Sigmoid colon (tissue), 4 donors: ENCODE results near the gene HINFP.

Experiments used
- CTCF ChIP-seq, 4 experiments: fragments of 450-650 bp in 3 of 4; fragments of 200-600 bp in 1 of 4; IDR thresholded peaks; one replicate each; pipeline ENCODE4 v1.5.1; 2016 to 2019; ENCODE audit warnings: antibody characterized with exemption in 4 of 4, mild to moderate bottlenecking in 3 of 4, moderate library complexity in 2 of 4
- EP300 ChIP-seq, 4 donors: sonication (generic); formaldehyde crosslinking; IDR thresholded peaks; one replicate each; pipeline ENCODE4 v1.6.1; 2017; ENCODE audit warnings: antibody characterized with exemption in 4 of 4
- POLR2A ChIP-seq, 2 donors: fragments of 450-650 bp; IDR thresholded peaks; one replicate each; pipeline ENCODE4 v1.6.1; 2016; ENCODE audit warnings: antibody characterized with exemption in 2 of 2, mild to moderate bottlenecking in 2 of 2, moderate library complexity in 2 of 2
- POLR2AphosphoS5 ChIP-seq, 4 donors: sonication (generic); formaldehyde crosslinking; IDR thresholded peaks; one replicate each; pipeline ENCODE4 v1.6.1; 2017; ENCODE audit warnings: antibody characterized with exemption in 4 of 4

GRCh38 chr11:119134389-119134978 is 13.1 kb downstream of the HINFP start:
- TF ChIP-seq CTCF (IDR thresholded peaks at IDR 0.05) (peak in 1 of 4 experiments; percentile 20), POLR2A (IDR thresholded peaks at IDR 0.05) (no peak), EP300 (IDR thresholded peaks at IDR 0.05) (no peak), POLR2AphosphoS5 (IDR thresholded peaks at IDR 0.05) (no peak)
